Endothelial cell of umbilical vein (primary cell): ENCODE data around the gene GPR68. TPM values are rescaled to one million over a fixed set of nuclear protein-coding genes. Genes with fewer than 3 reads are reported as not detected.

Experiments used
- BruUV-seq: library from RNA; stranded (reverse); fragments of 400-500 nt; replicated peaks from 2 replicates; lab custom pipeline; 2021; lab: Mats Ljungman, UMichigan
- CTCF ChIA-PET: fragments of 300-600, 350-600 bp; sonication (Branson Sonifier 250); formaldehyde crosslinking; loops from one replicate; lab custom pipeline; 2021; ENCODE audit warnings: antibody characterized with exemption, inconsistent platforms; lab: Charles Lee
- POLR2A ChIA-PET: fragments of 300-600, 350-600 bp; sonication (Branson Sonifier 250); formaldehyde crosslinking; loops from one replicate; lab custom pipeline; 2021; ENCODE audit warnings: antibody characterized with exemption, inconsistent platforms; lab: Charles Lee
- DNase-seq: peaks from one replicate; pipeline ENCODE4 v3.0.0-alpha.2; 2011; ENCODE audit warnings: low read depth, low spot score
- FAIRE-seq: peaks from 2 replicates; lab custom pipeline; 2011; peaks lifted over from hg19 to GRCh38; lab: Jason Lieb, UNC
- H2AFZ ChIP-seq: 2 replicates; pipeline ENCODE4 v1.6.0; 2012; ENCODE audit warnings: low read depth, low read length, control low read depth, inconsistent platforms
- H3K27ac ChIP-seq: 2 replicates; pipeline ENCODE4 v1.5.1; 2011; ENCODE audit warnings: low read depth, mild to moderate bottlenecking, control low read depth, low read length, moderate library complexity; ENCODE audit not compliant: insufficient read depth
- H3K27me3 ChIP-seq, 2 experiments: 2 replicates each; pipeline versions ENCODE4 v1.6.0 to v1.6.1; 2011; ENCODE audit warnings: low read length in 2 of 2, mixed read lengths in 1 of 2; ENCODE audit not compliant: control insufficient read depth in 2 of 2, insufficient read depth in 2 of 2
- H3K36me3 ChIP-seq, 2 experiments: 2 replicates in 1 of 2; 3 replicates in 1 of 2; pipeline ENCODE4 v1.5.1; 2011; ENCODE audit warnings: low read length in 2 of 2, mild to moderate bottlenecking in 1 of 2, moderate library complexity in 1 of 2; ENCODE audit not compliant: control insufficient read depth in 2 of 2, insufficient read depth in 2 of 2; ENCODE audit errors: extremely low read depth in 1 of 2
- H3K4me1 ChIP-seq: 3 replicates; pipeline ENCODE4 v1.5.1; 2011; ENCODE audit warnings: mild to moderate bottlenecking, low read length; ENCODE audit not compliant: control insufficient read depth, insufficient read depth; ENCODE audit errors: extremely low read depth
- H3K4me2 ChIP-seq: 2 replicates; pipeline ENCODE4 v1.6.1; 2011; ENCODE audit warnings: low read length, control low read depth, mixed read lengths; ENCODE audit not compliant: insufficient read depth
- H3K4me3 ChIP-seq, 3 experiments: fragments of 200-600 bp in 1 of 3; sonication (generic), shearing (Covaris generic) in 1 of 3; replicated peaks in 1 of 3; 2 replicates each; pipeline ENCODE4 v1.5.1; 2011 to 2016; ENCODE audit warnings: control low read depth in 3 of 3, low read length in 3 of 3, mild to moderate bottlenecking in 2 of 3, inconsistent platforms in 1 of 3, low read depth in 1 of 3, moderate library complexity in 1 of 3; ENCODE audit not compliant: insufficient read depth in 1 of 3
- H3K79me2 ChIP-seq: 2 replicates; pipeline ENCODE4 v1.6.0; 2012; ENCODE audit warnings: low read length, inconsistent platforms; ENCODE audit not compliant: control insufficient read depth, insufficient read depth
- H3K9ac ChIP-seq: replicated peaks from 2 replicates; pipeline ENCODE3; 2011; ENCODE audit warnings: low read length, control low read depth; ENCODE audit not compliant: insufficient read depth; ENCODE audit errors: extremely low read depth
- H3K9me1 ChIP-seq: replicated peaks from 3 replicates; pipeline ENCODE4 v1.6.0; 2011; ENCODE audit warnings: mild to moderate bottlenecking, low read length; ENCODE audit not compliant: control insufficient read depth, insufficient read depth; ENCODE audit errors: extremely low read depth
- H3K9me3 ChIP-seq: replicated peaks from 2 replicates; pipeline ENCODE4 v1.5.1; 2012; ENCODE audit warnings: low read length, inconsistent platforms; ENCODE audit not compliant: control insufficient read depth, insufficient read depth
- H4K20me1 ChIP-seq: replicated peaks from 2 replicates; pipeline ENCODE3; 2011; ENCODE audit warnings: mild to moderate bottlenecking, low read length; ENCODE audit not compliant: control insufficient read depth, insufficient read depth; ENCODE audit errors: extremely low read depth
- CTCF ChIP-seq, 2 donors: IDR thresholded peaks; 1 replicate in 1 of 2; 2 replicates in 1 of 2; pipeline ENCODE4 v1.5.1; 2011; ENCODE audit warnings: low read length in 2 of 2, mild to moderate bottlenecking in 2 of 2, moderate library complexity in 2 of 2, control low read depth in 1 of 2, inconsistent platforms in 1 of 2, low read depth in 1 of 2; ENCODE audit not compliant: insufficient read depth in 1 of 2; ENCODE audit errors: extremely low read depth in 1 of 2
- GATA2 ChIP-seq: IDR thresholded peaks from 2 replicates; pipeline ENCODE4 v1.7.0; 2011; ENCODE audit warnings: low read depth, mild to moderate bottlenecking, moderate library complexity, mixed read lengths, low read length; ENCODE audit not compliant: insufficient read length, insufficient read depth
- MAX ChIP-seq: IDR thresholded peaks from 2 replicates; pipeline ENCODE4 v1.6.1; 2011; ENCODE audit not compliant: insufficient read depth, insufficient read length
- MYC ChIP-seq: IDR thresholded peaks from one replicate; pipeline ENCODE4 v1.6.1; 2011; ENCODE audit warnings: mild to moderate bottlenecking, low read depth, low read length
- POLR2A ChIP-seq: IDR thresholded peaks from 2 replicates; pipeline ENCODE4 v1.6.1; 2012; ENCODE audit warnings: low read depth, mild to moderate bottlenecking, control low read depth, low read length
- POLR2AphosphoS5 ChIP-seq: IDR thresholded peaks from 2 replicates; pipeline ENCODE4 v1.6.1; 2012; ENCODE audit warnings: low read depth, mild to moderate bottlenecking, control low read depth, low read length, moderate library complexity; ENCODE audit not compliant: insufficient read depth
- dilution Hi-C: fragments of 300-500 bp; cut with MboI; formaldehyde crosslinking; loops from one replicate; pipeline ENCODE4 v1.15.0; 2019; ENCODE audit warnings: low sequenced_read_pairs; ENCODE audit not compliant: extremely low pct_ligation_motif_present
- intact Hi-C: fragments of 100-400 bp; cut with micrococcal nuclease; formaldehyde crosslinking; loops from one replicate; pipeline ENCODE4 v1.10.0; 2022
- polyA plus RNA-seq, 4 experiments: library from polyadenylated mRNA; depleted of rRNA in 3 of 4; stranded (reverse) in 3 of 4; unstranded in 1 of 4; fragments of >200 nt; gene quantifications; 2 replicates each; pipeline versions ENCODE4 v1.2.1 to v1.2.3, GENCODE V29; 2011 to 2012; ENCODE audit warnings: missing spikeins in 1 of 4
- total RNA-seq: library from RNA; stranded (reverse); gene quantifications from 2 replicates; pipeline ENCODE4 v1.2.3, GENCODE V29; 2021

GPR68 gene
- total and polyA plus RNA-seq, 2 donors (not counting 3 experiments of a cell fraction or from before 2014, with no cell fraction given), result 0.24 to 0.36 TPM

- H3K9ac ChIP-seq, result no peak overlapping the region
- no peaks in the 10 kb centered on the region for H3K79me2 ChIP-seq
- H3K4me1 ChIP-seq, result no peaks in the 10 kb centered on the region
- POLR2A ChIA-PET, result no interaction called here
- DNase-seq, result no peak
- H3K27ac ChIP-seq, result no peak overlapping the region
- H3K4me2 ChIP-seq, result no peak overlapping the region
- no peaks in the 10 kb centered on the region for H3K9me3 ChIP-seq
- dilution Hi-C loops (loop anchor here (25.0 kb wide), 1 partner anchor 379 kb away; no protein-coding TSS in a partner anchor), intact Hi-C loops (no loop called here)
- no TSS peak for BruUV-seq
- TF ChIP-seq GATA2 (no peak), POLR2AphosphoS5 (no peak), MYC (no peak), MAX (no peak), CTCF (IDR thresholded peaks at IDR 0.05; ENCODE audit: extremely low read depth in 1 of 2, insufficient read depth in 1 of 2, low read depth in 1 of 2, low read length in 2 of 2) (no peak), POLR2A (no peak)
- FAIRE-seq, result no peak
- no peak overlapping the region for H2AFZ ChIP-seq
- CTCF ChIA-PET, result interaction anchor here (0.6 to 8.8 kb wide), 6 partner anchors 8 to 583 kb away, joined by 3 to 220 read pairs (median 6); partner anchors contain the start of gene CCDC88C
- no peak overlapping the region for H3K4me3 ChIP-seq
- peaks cover 0 to 37% of the 10 kb centered on the region in 2 experiments for H3K36me3 ChIP-seq
- H3K9me1 ChIP-seq, result no peaks in the 10 kb centered on the region
- no peaks in the 10 kb centered on the region for H4K20me1 ChIP-seq
- no peaks in the 10 kb centered on the region for H3K27me3 ChIP-seq
These were observed 46.5 kb upstream of the GPR68 start for GRCh38 chr14:91290986-91291385.
